Esophagus muscularis mucosa (tissue), 3 donors: ENCODE measurements around the gene UNC119B.

Experiments
- POLR2A ChIP-seq: fragments of 450-650 bp; IDR thresholded peaks from one replicate; pipeline ENCODE4 v1.6.1; 2017; ENCODE audit warnings: antibody characterized with exemption, moderate library complexity, mild to moderate bottlenecking, low read depth
- TF ChIP-seq, protein P1 (sequence below), 3 experiments: fragments of 200-600 bp in 2 of 3; fragments of 450-650 bp in 1 of 3; sonication (generic) in 2 of 3; IDR thresholded peaks; one replicate each; pipeline ENCODE4 v1.5.1; 2017 to 2019; ENCODE audit warnings: antibody characterized with exemption in 3 of 3, mild to moderate bottlenecking in 2 of 3, moderate library complexity in 1 of 3

DNA sequence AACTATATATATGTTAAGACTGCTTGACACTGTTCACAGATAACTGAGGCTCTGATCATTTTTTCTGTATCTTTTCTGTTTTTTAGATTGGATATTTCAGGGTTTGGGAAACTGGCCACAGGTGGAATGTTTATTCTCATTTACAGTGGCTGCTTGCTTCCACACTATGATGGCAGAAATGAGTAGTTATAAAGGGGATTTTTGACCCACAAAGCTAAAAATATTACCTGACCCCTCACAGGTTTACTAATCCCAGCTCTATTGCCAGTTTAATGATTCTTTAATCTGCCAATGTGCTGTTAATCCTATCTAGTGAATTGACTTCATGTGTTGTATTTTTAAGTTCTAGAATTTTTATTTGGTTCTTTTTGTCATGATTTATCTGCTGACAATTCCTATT lies 45.0 kb downstream of the UNC119B start:
- TF ChIP-seq POLR2A, result no peak
- TF ChIP-seq, protein P1, sequence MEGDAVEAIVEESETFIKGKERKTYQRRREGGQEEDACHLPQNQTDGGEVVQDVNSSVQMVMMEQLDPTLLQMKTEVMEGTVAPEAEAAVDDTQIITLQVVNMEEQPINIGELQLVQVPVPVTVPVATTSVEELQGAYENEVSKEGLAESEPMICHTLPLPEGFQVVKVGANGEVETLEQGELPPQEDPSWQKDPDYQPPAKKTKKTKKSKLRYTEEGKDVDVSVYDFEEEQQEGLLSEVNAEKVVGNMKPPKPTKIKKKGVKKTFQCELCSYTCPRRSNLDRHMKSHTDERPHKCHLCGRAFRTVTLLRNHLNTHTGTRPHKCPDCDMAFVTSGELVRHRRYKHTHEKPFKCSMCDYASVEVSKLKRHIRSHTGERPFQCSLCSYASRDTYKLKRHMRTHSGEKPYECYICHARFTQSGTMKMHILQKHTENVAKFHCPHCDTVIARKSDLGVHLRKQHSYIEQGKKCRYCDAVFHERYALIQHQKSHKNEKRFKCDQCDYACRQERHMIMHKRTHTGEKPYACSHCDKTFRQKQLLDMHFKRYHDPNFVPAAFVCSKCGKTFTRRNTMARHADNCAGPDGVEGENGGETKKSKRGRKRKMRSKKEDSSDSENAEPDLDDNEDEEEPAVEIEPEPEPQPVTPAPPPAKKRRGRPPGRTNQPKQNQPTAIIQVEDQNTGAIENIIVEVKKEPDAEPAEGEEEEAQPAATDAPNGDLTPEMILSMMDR (IDR thresholded peaks at IDR 0.05), result no peak
